Measurements from ENCODE around the gene MICU2.

GRCh38 chr13:21476893-21477472 lies 127.0 kb downstream of the MICU2 start:
- peak; percentile 96 to 98 for TF ChIP-seq CTCF (conservative IDR thresholded peaks at IDR 0.05; ENCODE audit: low read depth in 2 of 2)
- TF ChIP-seq EZH2 (IDR thresholded peaks at IDR 0.05; ENCODE audit: low read depth, unreplicated experiment) = no peak
- no peak for TF ChIP-seq REST (IDR thresholded peaks at IDR 0.05; ENCODE audit: unreplicated experiment)
- TF ChIP-seq CREB1 (CRISPR knock-in tag; IDR thresholded peaks at IDR 0.05; ENCODE audit: low read depth) = peak; percentile 51; the same call in 1 of the 2 replicates

All from GM23338 (cell line).